RCC 7860 (cell line): ENCODE results near the gene NDUFS7.
"Not testable (repeated sequence)": the region's sequence is repeated elsewhere in the genome, so short reads cannot be mapped to it uniquely, and the experiment has no call there.

ENCODE experiments used
- DNase-seq: peaks from one replicate; pipeline ENCODE4 v3.0.0-alpha.2; 2015; ENCODE audit warnings: low spot score
- FAIRE-seq: peaks from 2 replicates; lab custom pipeline; 2012; peaks lifted over from hg19 to GRCh38; lab: Jason Lieb, UNC

Gene NDUFS7

GRCh38 chr19:1416014-1416841 is 32.5 kb downstream of the NDUFS7 start:
- no peak for FAIRE-seq
- peak; percentile 29 for DNase-seq

- no peak for DNase-seq
- no peak for FAIRE-seq
Observed at GRCh38 chr19:1417145-1417544, 33.4 kb downstream of the NDUFS7 start.

GRCh38 chr19:1417681-1418495 is 34.2 kb downstream of the NDUFS7 start:
- FAIRE-seq (no peak), DNase-seq (no peak)

- no peak for FAIRE-seq
- DNase-seq, result no peak
Observed at GRCh38 chr19:1418496-1418775, 34.7 kb downstream of the NDUFS7 start.

GRCh38 chr19:1418951-1419738 is 35.4 kb downstream of the NDUFS7 start:
- FAIRE-seq (no peak), DNase-seq (no peak)

- not testable (repeated sequence) for DNase-seq, FAIRE-seq
Observed at GRCh38 chr19:1420085-1420484, 36.4 kb downstream of the NDUFS7 start.

GRCh38 chr19:1420590-1420989 is 36.9 kb downstream of the NDUFS7 start:
- DNase-seq, result no peak
- FAIRE-seq, result no peak

GRCh38 chr19:1421218-1421957 is 37.7 kb downstream of the NDUFS7 start:
- DNase-seq (no peak), FAIRE-seq (no peak)

GRCh38 chr19:1421958-1422305 is 38.2 kb downstream of the NDUFS7 start:
- FAIRE-seq, result no peak
- DNase-seq, result no peak

- no peak for DNase-seq
- no peak for FAIRE-seq
Observed at GRCh38 chr19:1422360-1422759, 38.7 kb downstream of the NDUFS7 start.

GRCh38 chr19:1422943-1423342 is 39.2 kb downstream of the NDUFS7 start:
- DNase-seq (no peak), FAIRE-seq (no peak)

GRCh38 chr19:1423436-1424191 is 39.9 kb downstream of the NDUFS7 start:
- FAIRE-seq (no peak), DNase-seq (no peak)

- FAIRE-seq (no peak), DNase-seq (no peak)
Observed at GRCh38 chr19:1424192-1424955, 40.7 kb downstream of the NDUFS7 start.

GRCh38 chr19:1425102-1425837 is 41.6 kb downstream of the NDUFS7 start:
- no peak for FAIRE-seq
- DNase-seq, result no peak

GRCh38 chr19:1425902-1426301 is 42.2 kb downstream of the NDUFS7 start:
- FAIRE-seq (no peak), DNase-seq (no peak)

GRCh38 chr19:1426736-1427135 is 43.0 kb downstream of the NDUFS7 start:
- no peak for DNase-seq
- no peak for FAIRE-seq

GRCh38 chr19:1427221-1427920 is 43.7 kb downstream of the NDUFS7 start:
- no peak for FAIRE-seq
- no peak for DNase-seq

GRCh38 chr19:1428738-1429391 is 45.2 kb downstream of the NDUFS7 start:
- no peak for FAIRE-seq

More at GRCh38 chr19:1428738-1429391, 45.2 kb downstream of the NDUFS7 start:
- no peak for DNase-seq
